HCT116 (cell line): ENCODE results near the gene ATRN. TPM values are rescaled to one million over a fixed set of nuclear protein-coding genes. Genes with fewer than 3 reads are reported as not detected.

Experiments used
- ATAC-seq: fragments of 200-7000 bp; cut with Tn5 transposase; 2 replicates; pipeline ENCODE4 v1.9.1; 2020; ENCODE audit warnings: mild to moderate bottlenecking, moderate library complexity
- BruUV-seq: library from RNA; stranded (reverse); fragments of 400-500 nt; replicated peaks from 2 replicates; lab custom pipeline; 2021; lab: Mats Ljungman, UMichigan
- CTCF ChIA-PET: fragments of 300-600 bp; sonication (Branson Sonifier 250); formaldehyde crosslinking; loops from one replicate; lab custom pipeline; 2021; ENCODE audit warnings: antibody characterized with exemption; lab: Charles Lee
- POLR2A ChIA-PET: fragments of 300-600, 350-600 bp; sonication (Branson Sonifier 250); formaldehyde crosslinking; loops from one replicate; lab custom pipeline; 2021; ENCODE audit warnings: antibody characterized with exemption; lab: Charles Lee
- RAD21 ChIA-PET, 2 experiments: fragments of 300-600 bp; sonication (Branson Sonifier 250); formaldehyde crosslinking; loops; one replicate each; lab custom pipeline; 2023; ENCODE audit warnings: low total read pairs in 2 of 2; ENCODE audit not compliant: uncharacterized antibody in 2 of 2, unreplicated experiment in 2 of 2, low non-redundant PET in 1 of 2; lab: Charles Lee
- DNase-seq: peaks from one replicate; pipeline ENCODE4 v3.0.0-alpha.2; 2010; ENCODE audit warnings: low read depth, low spot score
- H2AFZ ChIP-seq: fragments of 200-600 bp; shearing (Covaris generic), sonication (generic); 2 replicates; pipeline ENCODE4 v1.6.1; 2017; ENCODE audit warnings: low read depth, mixed run types, mixed read lengths, antibody characterized with exemption, low read length; ENCODE audit not compliant: poor library complexity, severe bottlenecking
- H3K27ac ChIP-seq: 2 replicates; pipeline ENCODE4 v1.5.1; 2012; ENCODE audit warnings: low read depth, low read length
- H3K27me3 ChIP-seq: fragments of 200-600 bp; sonication (generic); 2 replicates; pipeline ENCODE4 v1.6.1; 2016; ENCODE audit warnings: mixed run types, low read length, mixed read lengths; ENCODE audit not compliant: insufficient read depth
- H3K36me3 ChIP-seq, 2 experiments: fragments of 200-500 bp in 1 of 2; fragments of 200-600 bp in 1 of 2; sonication (Bioruptor generic) in 1 of 2; sonication (generic) in 1 of 2; 2 replicates each; pipeline versions ENCODE4 v1.5.1 to v1.6.1; 2014 to 2016; ENCODE audit warnings: low read length in 2 of 2, inconsistent platforms in 1 of 2, mixed read lengths in 1 of 2, mixed run types in 1 of 2; ENCODE audit not compliant: insufficient read depth in 2 of 2, control insufficient read depth in 1 of 2
- H3K4me1 ChIP-seq, 2 experiments: fragments of 200-600 bp in 1 of 2; sonication (generic) in 1 of 2; 2 replicates each; pipeline versions ENCODE4 v1.5.1 to v1.6.1; 2012 to 2017; ENCODE audit warnings: low read length in 2 of 2, inconsistent platforms in 1 of 2, mild to moderate bottlenecking in 1 of 2, mixed read lengths in 1 of 2, mixed run types in 1 of 2, moderate library complexity in 1 of 2; ENCODE audit not compliant: insufficient read depth in 2 of 2, control insufficient read depth in 1 of 2
- H3K4me2 ChIP-seq: fragments of 200-600 bp; sonication (generic); 2 replicates; pipeline ENCODE4 v1.6.1; 2017; ENCODE audit warnings: mixed run types, low read length, mixed read lengths
- H3K4me3 ChIP-seq, 2 experiments: fragments of 200-600 bp in 1 of 2; sonication (generic) in 1 of 2; replicated peaks in 1 of 2; 2 replicates each; pipeline ENCODE4 v1.5.1; 2011 to 2016; ENCODE audit warnings: low read length in 2 of 2, control low read depth in 1 of 2, low read depth in 1 of 2, mild to moderate bottlenecking in 1 of 2, mixed read lengths in 1 of 2, mixed run types in 1 of 2
- H3K79me2 ChIP-seq: fragments of 200-600 bp; sonication (generic); 2 replicates; pipeline ENCODE4 v1.6.1; 2017; ENCODE audit warnings: mild to moderate bottlenecking, mixed run types, low read length, moderate library complexity, mixed read lengths; ENCODE audit not compliant: insufficient read depth
- H3K9ac ChIP-seq: fragments of 200-600 bp; sonication (generic); 2 replicates; pipeline ENCODE4 v1.6.1; 2016; ENCODE audit warnings: low read length, mixed read lengths
- H3K9me2 ChIP-seq: fragments of 200-600 bp; sonication (generic), shearing (Covaris generic); 2 replicates; pipeline ENCODE4 v1.6.1; 2017; ENCODE audit warnings: mixed run types, mild to moderate bottlenecking, moderate library complexity; ENCODE audit not compliant: insufficient read depth
- H3K9me3 ChIP-seq, 2 experiments: fragments of 200-500 bp in 1 of 2; fragments of 200-600 bp in 1 of 2; sonication (Bioruptor generic) in 1 of 2; sonication (generic) in 1 of 2; 2 replicates each; pipeline ENCODE4 v1.6.1; 2014 to 2017; ENCODE audit warnings: low read length in 2 of 2, mixed read lengths in 2 of 2, inconsistent platforms in 1 of 2, low read depth in 1 of 2, mild to moderate bottlenecking in 1 of 2, mixed run types in 1 of 2, moderate library complexity in 1 of 2; ENCODE audit not compliant: control insufficient read depth in 1 of 2, insufficient read depth in 1 of 2
- H4K20me1 ChIP-seq: fragments of 200-600 bp; sonication (generic), shearing (Covaris generic); 2 replicates; pipeline ENCODE4 v1.6.1; 2017; ENCODE audit warnings: mixed run types, mild to moderate bottlenecking, moderate library complexity; ENCODE audit not compliant: insufficient read depth
- RAD21 ChIP-seq: IDR thresholded peaks from 2 replicates; pipeline ENCODE4 v1.6.1; 2012; ENCODE audit warnings: low read depth, mild to moderate bottlenecking
- intact Hi-C: fragments of 100-400 bp; cut with micrococcal nuclease; formaldehyde crosslinking; loops from 2 replicates; pipeline ENCODE4 v1.10.0; 2022
- total RNA-seq: library from RNA; stranded (reverse); gene quantifications from one replicate; pipeline ENCODE4 v1.2.1, GENCODE V29; 2021; ENCODE audit not compliant: unreplicated experiment

The ATRN gene
- total RNA-seq, 1 experiment from 2014 or later = 24.4 TPM

DNA sequence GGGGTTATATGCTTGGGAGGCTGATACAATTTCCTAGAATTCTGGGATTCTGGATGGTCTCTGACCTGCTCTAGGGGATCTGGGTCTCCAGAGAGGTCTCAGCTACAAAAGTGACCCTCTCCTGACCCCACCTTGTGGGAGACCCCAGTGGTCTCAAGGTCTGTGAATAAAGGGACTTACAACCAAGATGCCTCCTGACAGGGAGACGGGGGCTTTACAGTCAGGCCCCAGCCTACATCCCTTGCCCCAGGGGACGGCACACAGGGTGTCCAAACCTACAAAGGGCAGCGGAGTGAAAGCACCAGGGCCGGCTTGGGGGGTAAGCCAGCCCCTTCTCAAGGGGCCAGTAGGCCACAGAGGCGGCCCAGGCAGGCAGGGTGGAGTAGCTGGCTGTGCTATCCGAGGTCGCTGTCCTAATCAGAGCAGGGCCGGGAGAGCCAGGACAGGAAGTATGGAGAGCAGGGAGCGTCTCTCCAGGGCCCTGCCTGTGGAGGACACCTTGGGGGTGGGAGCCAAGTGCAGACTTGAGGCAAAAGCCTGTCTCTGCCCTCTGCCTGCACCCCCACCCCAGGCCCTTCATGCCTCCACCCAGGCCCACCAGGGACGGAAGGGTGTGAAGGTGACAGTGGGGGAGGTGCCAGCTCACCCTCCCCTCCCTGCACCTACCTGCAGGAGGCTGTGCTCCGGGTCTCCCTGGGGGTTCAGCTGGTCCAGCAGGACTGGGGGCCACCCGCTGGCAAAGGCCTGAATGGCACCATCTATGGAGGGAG lies 188.9 kb downstream of the ATRN start:
- no peaks in the 10 kb centered on the region for H3K4me1 ChIP-seq
- H4K20me1 ChIP-seq = no peaks in the 10 kb centered on the region
- H3K9ac ChIP-seq = no peak overlapping the region
- CTCF ChIA-PET = no interaction called here
- H2AFZ ChIP-seq = no peak overlapping the region
- H3K9me3 ChIP-seq = no peaks in the 10 kb centered on the region; a peak in 1 of 4 replicates
- RAD21 ChIA-PET = no interaction called here
- H3K4me3 ChIP-seq = no peak overlapping the region
- no peak for DNase-seq
- H3K4me2 ChIP-seq = no peak overlapping the region
- intact Hi-C loops = no loop called here
- POLR2A ChIA-PET = no interaction called here
- TF ChIP-seq RAD21 = no peak
- TF ChIP-seq, all 23 proteins: peak for 0
- H3K36me3 ChIP-seq = no peaks in the 10 kb centered on the region
- BruUV-seq = no TSS peak
- H3K79me2 ChIP-seq = no peaks in the 10 kb centered on the region
- no peaks in the 10 kb centered on the region for H3K9me2 ChIP-seq
- no peak overlapping the region for H3K27ac ChIP-seq
- no peak for ATAC-seq
- H3K27me3 ChIP-seq = no peaks in the 10 kb centered on the region

- H3K4me3 ChIP-seq = no peak overlapping the region
- H3K9me2 ChIP-seq = no peaks in the 10 kb centered on the region
- no peaks in the 10 kb centered on the region for H3K27me3 ChIP-seq
- no peak overlapping the region for H3K9ac ChIP-seq
- no peak overlapping the region for H3K27ac ChIP-seq
- POLR2A ChIA-PET = no interaction called here
- H3K36me3 ChIP-seq = no peaks in the 10 kb centered on the region
- no peaks in the 10 kb centered on the region for H4K20me1 ChIP-seq
- ATAC-seq = no peak
- no peaks in the 10 kb centered on the region for H3K4me1 ChIP-seq
- TF ChIP-seq RAD21 = no peak
- TF ChIP-seq, all 23 proteins: peak for 0
- RAD21 ChIA-PET = no interaction called here
- CTCF ChIA-PET = no interaction called here
- Histone ChIP-seq H2AFZ (no peak overlapping the region), H3K79me2 (no peaks in the 10 kb centered on the region), H3K4me2 (no peak overlapping the region), H3K9me3 (no peaks in the 10 kb centered on the region; a peak in 1 of 4 replicates)
- no peak for DNase-seq
- BruUV-seq = no TSS peak
- intact Hi-C loops = no loop called here
Measured at GRCh38 chr20:3660262-3661059, 189.6 kb downstream of the ATRN start.
